GM21390 (cell line): Measurements from ENCODE around the gene ELAPOR1.

Source experiments
- ATAC-seq: cut with Tn5 transposase; IDR thresholded peaks from one replicate; pipeline ENCODE4 v1.9.1; 2021; ENCODE audit not compliant: unreplicated experiment

ELAPOR1 gene

DNA sequence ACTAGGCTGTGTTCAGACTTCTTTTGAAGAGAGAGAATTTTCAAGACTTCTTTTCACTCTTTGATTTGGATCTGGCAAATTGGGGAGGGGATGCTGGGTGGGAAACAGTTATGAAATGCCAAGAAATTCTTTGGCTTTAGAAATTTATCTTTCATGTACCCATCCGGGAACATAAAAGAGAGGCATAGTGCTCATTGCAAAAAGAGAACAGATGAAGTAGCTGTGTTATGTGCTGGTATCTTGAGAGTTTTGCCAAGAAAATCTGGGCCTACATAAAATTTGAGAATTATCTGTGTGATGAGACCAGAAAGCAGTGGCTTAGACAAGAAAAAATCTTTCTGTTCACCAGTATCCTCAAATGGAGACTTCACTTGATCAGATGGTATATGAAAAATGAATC lies 19.0 kb upstream of the ELAPOR1 start:
- no peak for ATAC-seq

GRCh38 chr1:109095631-109096030 lies 18.3 kb upstream of the ELAPOR1 start:
- no peak for ATAC-seq

GRCh38 chr1:109096120-109096519 lies 17.8 kb upstream of the ELAPOR1 start:
- ATAC-seq = no peak

GRCh38 chr1:109099938-109100773 lies 13.8 kb upstream of the ELAPOR1 start:
- ATAC-seq = peak; percentile 86

- no peak for ATAC-seq
Observed at GRCh38 chr1:109104364-109105151, 9.4 kb upstream of the ELAPOR1 start.

GRCh38 chr1:109105881-109106280 lies 8.0 kb upstream of the ELAPOR1 start:
- no peak for ATAC-seq

- ATAC-seq = no peak
Observed at GRCh38 chr1:109107785-109108184, 6.1 kb upstream of the ELAPOR1 start.

- ATAC-seq = no peak
Observed at GRCh38 chr1:109109906-109110305, 4.0 kb upstream of the ELAPOR1 start.

- no peak for ATAC-seq
Observed at GRCh38 chr1:109111386-109112055, 2.4 kb upstream of the ELAPOR1 start.

- no peak for ATAC-seq
Observed at GRCh38 chr1:109112056-109112651, 1.8 kb upstream of the ELAPOR1 start.

GRCh38 chr1:109112652-109113285 lies 1.1 kb upstream of the ELAPOR1 start:
- ATAC-seq = peak; percentile 68

DNA sequence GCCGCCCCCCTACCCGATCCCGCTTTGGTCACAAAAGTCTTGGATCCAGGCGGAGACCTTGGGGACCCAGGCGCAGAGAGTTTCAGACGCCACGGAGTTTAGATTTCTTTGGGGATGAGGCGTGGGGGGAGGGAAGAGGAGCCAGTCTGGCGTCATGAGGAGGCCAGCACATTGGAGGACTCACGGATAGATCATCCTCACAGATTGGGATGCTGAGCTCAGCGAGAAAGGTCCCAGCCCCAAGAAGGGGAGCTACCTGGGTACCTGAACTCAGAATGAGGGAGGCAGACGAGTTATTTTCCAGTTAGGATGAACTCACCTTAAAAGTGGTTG lies 393 bp downstream of the ELAPOR1 start:
- ATAC-seq = no peak

GRCh38 chr1:109115685-109116084 lies 1.8 kb downstream of the ELAPOR1 start:
- ATAC-seq = no peak

DNA sequence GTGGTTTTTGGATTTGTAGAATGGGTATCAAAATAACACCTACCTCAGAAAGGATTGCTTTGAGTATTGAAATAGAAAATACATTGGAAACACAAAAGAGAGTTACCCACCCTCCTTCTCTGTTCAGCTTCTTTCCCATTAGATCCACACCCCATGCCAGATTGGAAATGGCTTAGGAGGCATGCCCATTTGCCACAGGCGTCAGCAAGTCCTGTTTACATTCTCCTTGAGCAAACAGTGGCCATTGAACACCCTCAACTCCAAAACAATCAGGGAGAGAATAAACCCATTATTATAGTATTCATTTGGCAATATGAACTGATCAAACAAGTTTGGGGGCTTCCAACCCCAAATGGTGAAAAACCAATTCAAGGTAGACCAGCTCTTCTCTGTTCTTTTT lies 2.4 kb downstream of the ELAPOR1 start:
- ATAC-seq = no peak

GRCh38 chr1:109118089-109118488 lies 4.2 kb downstream of the ELAPOR1 start:
- ATAC-seq = no peak

GRCh38 chr1:109120356-109120755 lies 6.4 kb downstream of the ELAPOR1 start:
- ATAC-seq = no peak

DNA sequence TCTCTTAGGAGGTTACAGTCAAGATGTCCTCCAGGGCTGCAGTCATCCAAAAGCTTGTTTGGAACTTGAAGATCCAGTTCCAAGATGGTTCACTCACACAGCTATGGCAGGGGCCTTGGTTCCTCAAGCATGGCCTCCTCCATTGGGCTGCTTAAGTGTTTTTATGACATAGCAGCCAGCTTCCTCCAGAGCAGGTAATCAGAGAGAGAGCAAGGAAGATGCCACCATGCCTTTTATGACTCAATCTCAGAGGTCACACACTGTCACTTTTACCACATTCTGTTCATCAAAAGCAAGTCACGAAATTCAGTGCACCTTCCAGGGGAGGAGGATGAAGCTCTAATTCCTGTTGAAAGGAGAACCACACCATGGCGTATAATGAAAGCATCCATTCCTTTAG lies 17.1 kb downstream of the ELAPOR1 start:
- no peak for ATAC-seq

- no peak for ATAC-seq
Observed at GRCh38 chr1:109131800-109132199, 17.9 kb downstream of the ELAPOR1 start.

- no peak for ATAC-seq
Observed at GRCh38 chr1:109133002-109133706, 19.2 kb downstream of the ELAPOR1 start.

DNA sequence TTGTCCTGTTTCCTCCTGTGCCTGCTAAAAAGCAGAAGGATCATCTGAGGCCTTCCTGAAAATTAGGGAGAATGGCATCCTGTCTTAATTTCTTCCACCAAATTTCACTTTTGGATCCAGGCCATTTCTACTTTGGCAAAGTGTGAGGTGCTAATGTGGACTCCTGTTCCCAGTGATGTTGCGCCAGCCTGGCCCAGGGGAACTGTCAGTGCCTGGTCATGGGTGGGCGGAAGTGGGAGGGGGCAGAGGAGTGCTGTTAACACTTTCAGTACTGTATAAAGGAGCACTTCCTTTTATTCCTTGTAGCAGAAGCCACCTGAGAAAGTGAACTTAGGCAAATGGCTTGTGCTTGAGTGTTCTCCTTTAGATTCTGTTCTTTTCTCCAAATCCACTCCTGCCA lies 19.9 kb downstream of the ELAPOR1 start:
- ATAC-seq = no peak
